A549 (cell line): Measurements from ENCODE around the gene CHRNA4. TPM values are rescaled to one million over a fixed set of nuclear protein-coding genes. Genes with fewer than 3 reads are reported as not detected.

Experiments
- ATAC-seq, 2 experiments: fragments of 200-7000 bp in 1 of 2; fragments of >200 bp in 1 of 2; cut with Nextera tagmentation in 1 of 2; cut with Tn5 transposase in 1 of 2; 3 replicates each; pipeline versions ENCODE4 v1.8.0 to v1.9.1; 2018 to 2020; ENCODE audit warnings: mild to moderate bottlenecking in 1 of 2, moderate library complexity in 1 of 2
- CTCF ChIA-PET: fragments of 300-600 bp; sonication (Branson Sonifier 250); formaldehyde crosslinking; extraction: SDS; loops from one replicate; lab custom pipeline; 2021; ENCODE audit warnings: antibody characterized with exemption, inconsistent platforms; lab: Yijun Ruan, JAX
- POLR2A ChIA-PET: fragments of 350-600 bp; formaldehyde crosslinking; extraction: SDS; loops from one replicate; lab custom pipeline; 2021; ENCODE audit warnings: antibody characterized with exemption, inconsistent platforms; lab: Yijun Ruan, JAX
- DNase-seq, 2 experiments: peaks; one replicate each; pipeline versions ENCODE4 v3.0.0 to v3.0.0-alpha.2; 2011 to 2016; ENCODE audit warnings: low read depth in 1 of 2, low spot score in 1 of 2
- FAIRE-seq: peaks from 2 replicates; lab custom pipeline; 2011; peaks lifted over from hg19 to GRCh38; lab: Jason Lieb, UNC
- H3K27ac ChIP-seq, 2 experiments: fragments of >200 bp; sonication (Bioruptor Twin); formaldehyde crosslinking; 3 replicates each; pipeline ENCODE4 v1.5.1; 2016 to 2017
- H3K4me1 ChIP-seq: fragments of >200 bp; sonication (Bioruptor Twin); formaldehyde crosslinking; 3 replicates; pipeline ENCODE4 v1.6.1; 2016
- H3K4me2 ChIP-seq: fragments of >200 bp; sonication (Bioruptor Twin); formaldehyde crosslinking; 3 replicates; pipeline ENCODE4 v1.6.1; 2016
- H3K4me3 ChIP-seq: fragments of >200 bp; sonication (Bioruptor Twin); formaldehyde crosslinking; 3 replicates; pipeline ENCODE4 v1.5.1; 2016
- H3K9me3 ChIP-seq: fragments of >200 bp; sonication (Bioruptor Twin); formaldehyde crosslinking; 3 replicates; pipeline ENCODE4 v1.6.1; 2016
- BHLHE40 ChIP-seq: IDR thresholded peaks from 2 replicates; pipeline ENCODE4 v1.6.1; 2012; ENCODE audit warnings: low read depth, low read length, inconsistent platforms
- CBX2 ChIP-seq: fragments of 200-600 bp; sonication (generic); IDR thresholded peaks from 2 replicates; pipeline ENCODE4 v1.6.1; 2016; ENCODE audit warnings: low read depth, mild to moderate bottlenecking, borderline replicate concordance
- CHD4 ChIP-seq: fragments of 200-600 bp; sonication (generic); IDR thresholded peaks from 2 replicates; pipeline ENCODE4 v1.6.1; 2016; ENCODE audit warnings: antibody characterized with exemption, mild to moderate bottlenecking, borderline replicate concordance
- EHF ChIP-seq: fragments of 250-450 bp; sonication (Bioruptor Pico); IDR thresholded peaks from 2 replicates; pipeline ENCODE4 v1.5.0; 2020; ENCODE audit warnings: mild to moderate bottlenecking
- EHMT2 ChIP-seq: fragments of 200-600 bp; sonication (generic); IDR thresholded peaks from 2 replicates; pipeline ENCODE4 v1.6.1; 2016; ENCODE audit warnings: antibody characterized with exemption, low read depth, mild to moderate bottlenecking, moderate library complexity
- FOSL2 ChIP-seq, 2 experiments: fragments of 450-650 bp in 1 of 2; fragments of >200 bp in 1 of 2; sonication (Bioruptor Twin) in 1 of 2; formaldehyde crosslinking; IDR thresholded peaks; 2 replicates each; pipeline versions ENCODE4 v1.5.0 to v1.6.1; 2016 to 2020; ENCODE audit warnings: mild to moderate bottlenecking in 1 of 2, moderate library complexity in 1 of 2
- FOXS1 ChIP-seq: fragments of 250-450 bp; sonication (Bioruptor Pico); IDR thresholded peaks from 2 replicates; pipeline ENCODE4 v1.5.0; 2020; ENCODE audit warnings: mild to moderate bottlenecking, moderate library complexity
- GATA3 ChIP-seq: IDR thresholded peaks from 2 replicates; pipeline ENCODE4 v1.6.1; 2012; ENCODE audit warnings: borderline replicate concordance
- HDAC2 ChIP-seq: fragments of 200-600 bp; sonication (generic); IDR thresholded peaks from 2 replicates; pipeline ENCODE4 v1.6.1; 2016
- HEYL ChIP-seq: fragments of 250-450 bp; sonication (Bioruptor Pico); IDR thresholded peaks from 2 replicates; pipeline ENCODE4 v1.8.0; 2021; ENCODE audit warnings: mild to moderate bottlenecking, moderate library complexity
- HOXB5 ChIP-seq: fragments of 250-450 bp; sonication (Bioruptor Pico); IDR thresholded peaks from 2 replicates; pipeline ENCODE4 v1.5.0; 2020; ENCODE audit warnings: mild to moderate bottlenecking, moderate library complexity
- JUN ChIP-seq, 2 experiments: fragments of >200 bp; sonication (Bioruptor Twin); formaldehyde crosslinking; IDR thresholded peaks; 2 replicates in 1 of 2; 3 replicates in 1 of 2; pipeline ENCODE4 v1.6.1; 2016 to 2017
- KDM1A ChIP-seq: fragments of 200-600 bp; sonication (generic); IDR thresholded peaks from 2 replicates; pipeline ENCODE4 v1.6.1; 2016; ENCODE audit warnings: low read depth, mild to moderate bottlenecking
- MAFK ChIP-seq: fragments of 450-650 bp; IDR thresholded peaks from 2 replicates; pipeline ENCODE4 v1.6.1; 2014; ENCODE audit not compliant: partially characterized antibody
- RNF2 ChIP-seq: fragments of 200-600 bp; sonication (generic); IDR thresholded peaks from 2 replicates; pipeline ENCODE4 v1.6.1; 2016; ENCODE audit warnings: low read depth, mild to moderate bottlenecking, antibody characterized with exemption, moderate library complexity, borderline replicate concordance
- ZFP36 ChIP-seq: fragments of 450-650 bp; IDR thresholded peaks from 2 replicates; pipeline ENCODE4 v1.6.1; 2014; ENCODE audit warnings: borderline replicate concordance; ENCODE audit not compliant: partially characterized antibody
- WGBS: methylation state at CpG from one replicate; pipeline ENCODE4 v1.1.6; 2017; ENCODE audit errors: missing lambda C conversion rate; 5-methylcytosine and 5-hydroxymethylcytosine counted together
- polyA plus RNA-seq, 4 experiments: library from polyadenylated mRNA; depleted of rRNA in 3 of 4; stranded (reverse); fragments of >200 nt; fragmentation: RNase III in 1 of 4; extraction: RNeasy Plus Mini Kit Qiagen cat#74134 plus additional on column Dnase treatment in 1 of 4; gene quantifications; 2 replicates in 3 of 4; 3 replicates in 1 of 4; pipeline ENCODE4 v1.2.3, GENCODE V29; 2011 to 2017
- TF ChIP-seq, protein P1 (sequence below): IDR thresholded peaks from 2 replicates; pipeline ENCODE4 v1.6.1; 2012; ENCODE audit warnings: low read depth, borderline replicate concordance
- TF ChIP-seq, protein P2 (sequence below): fragments of 150-350 bp; IDR thresholded peaks from 2 replicates; pipeline ENCODE4 v1.6.1; 2014; ENCODE audit warnings: low read depth, mild to moderate bottlenecking, low read length
- TF ChIP-seq, protein P3 (sequence below): fragments of >200 bp; sonication (Bioruptor Twin); formaldehyde crosslinking; IDR thresholded peaks from 2 replicates; pipeline ENCODE4 v1.6.1; 2016
- TF ChIP-seq, protein P4 (sequence below): fragments of >200 bp; sonication (Bioruptor Twin); formaldehyde crosslinking; IDR thresholded peaks from 3 replicates; pipeline ENCODE4 v1.6.1; 2016
- TF ChIP-seq, protein P5 (sequence below): IDR thresholded peaks from 2 replicates; pipeline ENCODE4 v1.6.1; 2012

CHRNA4 gene
- polyA plus RNA-seq, 2 of the 4 experiments (the other 2 are of a cell fraction), result 0.03 to 0.23 TPM

DNA sequence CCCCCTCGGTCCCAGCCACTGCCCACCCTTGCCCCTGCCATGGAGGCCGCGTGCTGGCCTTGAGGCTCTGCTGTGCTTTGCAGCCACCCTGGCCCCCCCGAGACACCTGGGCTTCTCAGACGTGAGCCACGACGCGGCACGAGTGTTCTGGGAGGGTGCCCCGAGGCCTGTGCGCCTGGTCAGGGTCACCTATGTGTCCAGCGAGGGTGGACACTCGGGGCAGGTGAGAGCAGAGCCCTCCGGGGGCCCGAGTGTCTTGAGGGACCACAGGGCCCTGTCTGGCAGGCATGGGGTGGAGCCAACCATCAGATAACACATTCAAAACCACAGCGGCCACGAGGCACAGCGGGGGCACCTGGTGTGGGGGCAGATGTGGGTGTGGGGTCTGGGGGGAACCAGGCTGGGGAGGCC is 49.3 kb downstream of the CHRNA4 start (continued):
- TF ChIP-seq, protein P1, sequence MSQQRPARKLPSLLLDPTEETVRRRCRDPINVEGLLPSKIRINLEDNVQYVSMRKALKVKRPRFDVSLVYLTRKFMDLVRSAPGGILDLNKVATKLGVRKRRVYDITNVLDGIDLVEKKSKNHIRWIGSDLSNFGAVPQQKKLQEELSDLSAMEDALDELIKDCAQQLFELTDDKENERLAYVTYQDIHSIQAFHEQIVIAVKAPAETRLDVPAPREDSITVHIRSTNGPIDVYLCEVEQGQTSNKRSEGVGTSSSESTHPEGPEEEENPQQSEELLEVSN, result no peak
- TF ChIP-seq CBX2 (no peak), HEYL (no peak), EHF (CRISPR knock-in tag) (no peak)

DNA sequence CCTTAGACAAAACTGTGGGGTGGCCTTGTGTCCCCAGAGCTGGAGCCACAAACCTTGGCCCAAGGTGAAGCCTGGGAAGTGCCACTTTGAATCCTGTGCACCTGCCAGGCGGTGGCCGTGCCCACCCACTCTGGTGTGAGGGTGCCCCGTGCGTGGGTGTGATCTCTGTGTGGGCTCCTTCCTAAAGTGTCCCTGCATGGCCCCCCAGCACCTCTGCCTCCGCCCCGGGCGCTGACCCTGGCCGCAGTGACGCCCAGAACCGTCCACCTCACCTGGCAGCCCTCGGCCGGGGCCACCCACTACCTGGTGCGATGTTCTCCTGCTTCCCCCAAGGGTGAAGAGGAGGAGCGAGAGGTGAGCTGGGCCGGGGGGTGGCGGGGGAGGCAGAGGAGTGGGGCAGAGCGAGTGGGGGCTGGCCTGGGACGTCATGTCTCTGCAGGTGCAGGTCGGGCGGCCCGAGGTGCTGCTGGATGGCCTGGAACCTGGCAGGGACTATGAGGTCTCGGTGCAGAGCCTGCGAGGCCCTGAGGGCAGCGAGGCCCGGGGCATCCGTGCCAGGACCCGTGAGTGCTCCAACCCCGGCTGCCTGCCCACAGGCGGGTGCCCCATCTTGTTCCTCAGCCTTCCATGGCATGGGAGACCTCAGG is 49.8 kb downstream of the CHRNA4 start:
- POLR2A ChIA-PET, result no interaction called here
- no peak for FAIRE-seq
- WGBS, result 86% methylated on average over 5 of the region's 29 CpGs

DNA sequence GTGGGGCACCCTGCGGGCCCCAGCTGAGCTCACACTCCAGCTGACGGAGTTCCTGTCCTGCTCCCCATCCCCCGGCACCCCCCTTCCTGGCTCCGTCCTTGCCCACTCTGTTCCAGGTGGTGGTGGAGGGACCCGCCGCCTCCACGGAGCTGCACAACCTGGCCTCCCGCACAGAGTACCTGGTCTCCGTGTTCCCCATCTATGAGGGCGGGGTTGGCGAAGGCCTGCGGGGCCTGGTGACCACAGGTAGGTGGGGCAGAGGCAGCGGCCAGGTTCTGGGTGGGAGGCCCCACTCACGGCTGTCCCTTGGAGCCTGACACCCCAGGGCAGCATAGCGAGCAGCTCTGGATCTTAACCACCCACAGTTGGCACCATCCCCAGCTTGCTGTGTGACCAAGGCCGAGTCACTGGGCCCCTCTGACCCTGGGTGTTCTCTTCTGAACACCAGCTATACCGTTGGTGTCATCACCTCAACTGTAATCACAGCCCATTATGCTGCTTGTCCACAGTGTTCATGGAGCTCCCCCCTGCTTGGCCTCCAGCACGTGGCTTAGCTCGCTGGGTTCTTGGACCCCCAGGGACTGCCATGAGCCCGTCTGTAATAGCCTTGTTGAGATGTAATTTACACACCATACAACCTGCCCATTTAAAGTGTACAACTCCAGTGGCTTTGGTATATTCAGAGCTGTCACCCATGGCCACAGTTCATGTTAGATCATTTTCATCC is 50.7 kb downstream of the CHRNA4 start:
- ATAC-seq (peak in 1 of 2 experiments; percentile 5; a peak in 3 of 6 replicates), DNase-seq (no peak), FAIRE-seq (no peak)
- Histone ChIP-seq H3K4me2 (no peak overlapping the region), H3K4me3 (no peak overlapping the region), H3K4me1 (0 out of 3 replicates have a peak, but pooled peaks cover 3% of the 10 kb centered on the region), H3K9me3 (no peaks in the 10 kb centered on the region), H3K27ac (no peak overlapping the region)
- POLR2A ChIA-PET, result no interaction called here
- WGBS, result 62% methylated on average over 19 of the region's 20 CpGs
- CTCF ChIA-PET, result interaction anchor here (0.9 to 5.3 kb wide), 34 partner anchors 8 to 663 kb away, joined by 3 to 139 read pairs (median 5); partner anchors contain the start of genes ARFGAP1, CHRNA4 and COL20A1
- no peak for TF ChIP-seq KDM1A
- TF ChIP-seq ZFP36, result peak; percentile 55

More for the DNA sequence above, 49.8 kb downstream of the CHRNA4 start:
- no peaks in the 10 kb centered on the region for H3K9me3 ChIP-seq
- H3K4me1 ChIP-seq, result peaks cover 7% of the 10 kb centered on the region; the same call in 2 of the 3 replicates
- ATAC-seq, result no peak
- DNase-seq, result no peak
- H3K27ac ChIP-seq, result no peak overlapping the region
- TF ChIP-seq MAFK (no peak), RNF2 (no peak), JUN (IDR thresholded peaks at IDR 0.05) (no peak), GATA3 (no peak), FOXS1 (CRISPR knock-in tag) (no peak), EHMT2 (no peak), HDAC2 (no peak), BHLHE40 (no peak), CHD4 (no peak), FOSL2 (IDR thresholded peaks at IDR 0.05) (no peak), FOSL2 (CRISPR knock-in tag; IDR thresholded peaks at IDR 0.05) (no peak), HOXB5 (CRISPR knock-in tag) (no peak)
- TF ChIP-seq, protein P2, sequence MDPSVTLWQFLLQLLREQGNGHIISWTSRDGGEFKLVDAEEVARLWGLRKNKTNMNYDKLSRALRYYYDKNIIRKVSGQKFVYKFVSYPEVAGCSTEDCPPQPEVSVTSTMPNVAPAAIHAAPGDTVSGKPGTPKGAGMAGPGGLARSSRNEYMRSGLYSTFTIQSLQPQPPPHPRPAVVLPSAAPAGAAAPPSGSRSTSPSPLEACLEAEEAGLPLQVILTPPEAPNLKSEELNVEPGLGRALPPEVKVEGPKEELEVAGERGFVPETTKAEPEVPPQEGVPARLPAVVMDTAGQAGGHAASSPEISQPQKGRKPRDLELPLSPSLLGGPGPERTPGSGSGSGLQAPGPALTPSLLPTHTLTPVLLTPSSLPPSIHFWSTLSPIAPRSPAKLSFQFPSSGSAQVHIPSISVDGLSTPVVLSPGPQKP, result no peak
- TF ChIP-seq, protein P3, sequence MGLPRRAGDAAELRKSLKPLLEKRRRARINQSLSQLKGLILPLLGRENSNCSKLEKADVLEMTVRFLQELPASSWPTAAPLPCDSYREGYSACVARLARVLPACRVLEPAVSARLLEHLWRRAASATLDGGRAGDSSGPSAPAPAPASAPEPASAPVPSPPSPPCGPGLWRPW, result no peak
- TF ChIP-seq, protein P4, sequence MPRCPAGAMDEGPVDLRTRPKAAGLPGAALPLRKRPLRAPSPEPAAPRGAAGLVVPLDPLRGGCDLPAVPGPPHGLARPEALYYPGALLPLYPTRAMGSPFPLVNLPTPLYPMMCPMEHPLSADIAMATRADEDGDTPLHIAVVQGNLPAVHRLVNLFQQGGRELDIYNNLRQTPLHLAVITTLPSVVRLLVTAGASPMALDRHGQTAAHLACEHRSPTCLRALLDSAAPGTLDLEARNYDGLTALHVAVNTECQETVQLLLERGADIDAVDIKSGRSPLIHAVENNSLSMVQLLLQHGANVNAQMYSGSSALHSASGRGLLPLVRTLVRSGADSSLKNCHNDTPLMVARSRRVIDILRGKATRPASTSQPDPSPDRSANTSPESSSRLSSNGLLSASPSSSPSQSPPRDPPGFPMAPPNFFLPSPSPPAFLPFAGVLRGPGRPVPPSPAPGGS, result no peak
- TF ChIP-seq, protein P5, sequence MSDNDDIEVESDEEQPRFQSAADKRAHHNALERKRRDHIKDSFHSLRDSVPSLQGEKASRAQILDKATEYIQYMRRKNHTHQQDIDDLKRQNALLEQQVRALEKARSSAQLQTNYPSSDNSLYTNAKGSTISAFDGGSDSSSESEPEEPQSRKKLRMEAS, result no peak
- TF ChIP-seq, protein P1, result no peak
- CTCF ChIA-PET, result interaction anchor here (1.0 to 5.3 kb wide), 14 partner anchors 7 to 98 kb away, joined by 3 to 139 read pairs (median 8); partner anchors contain the start of gene COL20A1
- H3K4me3 ChIP-seq, result no peak overlapping the region
- no peak overlapping the region for H3K4me2 ChIP-seq
